Brain microvascular endothelial cell (primary cell): ENCODE results near the gene CDH23.

Source experiments
- DNase-seq: peaks from one replicate; pipeline ENCODE4 v3.0.0-alpha.2; 2020
- H3K27ac ChIP-seq: fragments of 250-450 bp; sonication (Bioruptor Pico); 2 replicates; pipeline ENCODE4 v1.5.1; 2020; ENCODE audit warnings: mild to moderate bottlenecking, moderate library complexity
- H3K27me3 ChIP-seq: fragments of 250-450 bp; sonication (Bioruptor Pico); replicated peaks from 2 replicates; pipeline ENCODE4 v1.5.1; 2020; ENCODE audit warnings: mild to moderate bottlenecking
- H3K36me3 ChIP-seq: fragments of 250-450 bp; sonication (Bioruptor Pico); replicated peaks from 2 replicates; pipeline ENCODE4 v1.5.1; 2020; ENCODE audit warnings: mild to moderate bottlenecking
- H3K4me3 ChIP-seq: 2 replicates; pipeline ENCODE4 v1.5.1; 2011; ENCODE audit warnings: low read depth, mild to moderate bottlenecking, control low read depth, low read length, moderate library complexity
- CTCF ChIP-seq: IDR thresholded peaks from 2 replicates; pipeline ENCODE4 v1.5.1; 2011; ENCODE audit warnings: low read depth, mild to moderate bottlenecking, moderate library complexity, low read length, control low read depth, inconsistent platforms; ENCODE audit errors: missing control alignments
- in situ Hi-C: cut with HindIII; loops from 2 replicates; pipeline ENCODE4 v1.10.0; 2017; ENCODE audit warnings: low sequenced_read_pairs, low pct_ligation_motif_present

The CDH23 gene

GRCh38 chr10:71545001-71545400, 148.3 kb downstream of the CDH23 start:
- in situ Hi-C loops = no loop called here
- DNase-seq = no peak

GRCh38 chr10:71546220-71546619, 149.5 kb downstream of the CDH23 start:
- Histone ChIP-seq H3K4me3 (no peak overlapping the region), H3K27ac (no peak overlapping the region), H3K36me3 (no peaks in the 10 kb centered on the region), H3K27me3 (no peaks in the 10 kb centered on the region)
- in situ Hi-C loops = no loop called here
- no peak for DNase-seq
- no peak for TF ChIP-seq CTCF

More at GRCh38 chr10:71545001-71545400, 148.3 kb downstream of the CDH23 start:
- TF ChIP-seq CTCF = no peak
- no peak overlapping the region for H3K4me3 ChIP-seq
- peaks cover 2% of the 10 kb centered on the region for H3K27me3 ChIP-seq
- H3K27ac ChIP-seq = no peak overlapping the region
- no peaks in the 10 kb centered on the region for H3K36me3 ChIP-seq

GRCh38 chr10:71547312-71547711, 150.6 kb downstream of the CDH23 start:
- H3K4me3 ChIP-seq = no peak overlapping the region
- no peaks in the 10 kb centered on the region for H3K36me3 ChIP-seq
- DNase-seq = no peak
- H3K27me3 ChIP-seq = no peaks in the 10 kb centered on the region
- in situ Hi-C loops = no loop called here
- H3K27ac ChIP-seq = peak overlapping the region; percentile 20
- TF ChIP-seq CTCF = no peak

- in situ Hi-C loops = no loop called here
- H3K27ac ChIP-seq = peak overlapping the region; percentile 36
Measured at GRCh38 chr10:71547876-71548846, 151.4 kb downstream of the CDH23 start.

GRCh38 chr10:71549766-71550533, 153.2 kb downstream of the CDH23 start:
- TF ChIP-seq CTCF = no peak
- Histone ChIP-seq H3K4me3 (no peak overlapping the region), H3K27me3 (no peaks in the 10 kb centered on the region), H3K36me3 (no peaks in the 10 kb centered on the region), H3K27ac (no peak overlapping the region)
- no peak for DNase-seq
- in situ Hi-C loops = no loop called here

More at GRCh38 chr10:71547876-71548846, 151.4 kb downstream of the CDH23 start:
- Histone ChIP-seq H3K27me3 (no peaks in the 10 kb centered on the region), H3K4me3 (no peak overlapping the region), H3K36me3 (no peaks in the 10 kb centered on the region)
- TF ChIP-seq CTCF = peak; percentile 64
- DNase-seq = peak; percentile 69
